GM18907 (cell line): ENCODE measurements around the gene RBM14.
"Not testable (repeated sequence)": the region's sequence is repeated elsewhere in the genome, so short reads cannot be mapped to it uniquely, and the experiment has no call there.

Source experiments
- ATAC-seq: cut with Tn5 transposase; IDR thresholded peaks from one replicate; pipeline ENCODE4 v1.9.1; 2021; ENCODE audit warnings: mild to moderate bottlenecking, moderate library complexity; ENCODE audit not compliant: unreplicated experiment

Gene RBM14

DNA sequence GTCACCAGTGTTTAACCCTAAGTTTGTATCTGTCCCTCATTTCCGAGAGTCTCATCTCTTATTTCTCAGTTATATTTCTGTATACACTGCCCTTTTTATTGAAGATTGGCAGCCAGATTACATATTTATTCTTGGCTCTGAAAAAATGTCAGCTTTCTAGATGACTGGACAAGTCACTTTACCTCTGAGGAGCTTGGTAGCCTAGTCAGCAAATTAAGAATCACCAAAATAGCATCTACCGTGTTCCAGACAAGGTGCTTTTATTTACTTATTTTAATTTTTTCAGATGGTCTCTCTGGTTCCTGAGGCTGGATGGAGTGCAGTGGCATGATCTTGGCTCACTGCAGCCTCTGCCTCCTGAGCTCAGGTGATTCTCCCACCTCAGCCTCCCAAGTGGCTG, 16.5 kb downstream of the RBM14 start:
- no peak for ATAC-seq

DNA sequence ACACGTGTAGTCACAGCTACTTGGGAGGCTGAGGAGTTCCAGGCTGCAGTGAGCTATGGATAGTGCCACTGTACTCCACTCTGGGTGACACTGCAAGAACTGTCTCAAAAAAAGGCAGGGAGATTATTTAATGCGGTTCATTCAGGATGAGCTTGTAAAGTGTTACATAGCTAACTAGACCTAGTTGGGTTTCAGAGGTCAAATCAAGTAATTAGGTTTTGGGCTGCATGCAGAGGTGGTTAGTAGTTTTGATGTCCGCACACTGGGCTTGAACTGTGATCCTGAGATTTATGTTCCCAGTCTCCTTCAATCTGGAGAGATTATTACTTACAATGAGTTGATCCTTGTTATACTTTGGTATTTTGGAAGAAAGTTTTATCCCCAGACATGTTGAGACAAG, 20.0 kb downstream of the RBM14 start:
- no peak for ATAC-seq

DNA sequence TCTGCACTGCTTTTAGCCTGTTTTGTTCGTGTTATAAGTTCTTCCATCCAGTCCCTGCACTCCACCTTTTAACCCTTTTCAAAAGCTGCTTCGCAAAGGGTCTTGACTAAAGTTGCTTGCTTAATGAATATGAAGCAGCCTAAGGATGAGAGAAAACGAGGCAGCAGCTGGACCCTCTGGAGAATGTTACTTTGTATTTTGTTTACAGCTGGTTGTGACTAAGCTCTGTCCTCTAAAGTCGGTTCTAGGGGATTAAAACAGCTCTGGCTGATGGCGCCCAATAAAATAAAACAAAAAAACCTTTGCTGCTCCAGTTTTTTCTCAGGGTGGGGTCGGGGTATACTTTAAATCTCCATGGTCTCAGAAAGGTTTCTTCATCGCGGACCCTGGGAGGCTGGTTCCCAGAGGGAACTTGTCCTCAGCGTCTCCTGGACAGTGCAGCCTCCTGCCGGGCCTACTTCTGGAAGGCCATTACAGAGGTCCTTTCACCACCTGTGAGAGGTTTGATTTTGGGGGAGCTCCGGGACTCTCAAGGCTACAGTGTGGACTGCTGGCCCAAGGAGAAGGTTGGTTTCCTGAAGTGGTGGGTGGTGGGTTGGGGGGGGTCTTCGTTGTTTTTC, 21.2 kb downstream of the RBM14 start:
- no peak for ATAC-seq

DNA sequence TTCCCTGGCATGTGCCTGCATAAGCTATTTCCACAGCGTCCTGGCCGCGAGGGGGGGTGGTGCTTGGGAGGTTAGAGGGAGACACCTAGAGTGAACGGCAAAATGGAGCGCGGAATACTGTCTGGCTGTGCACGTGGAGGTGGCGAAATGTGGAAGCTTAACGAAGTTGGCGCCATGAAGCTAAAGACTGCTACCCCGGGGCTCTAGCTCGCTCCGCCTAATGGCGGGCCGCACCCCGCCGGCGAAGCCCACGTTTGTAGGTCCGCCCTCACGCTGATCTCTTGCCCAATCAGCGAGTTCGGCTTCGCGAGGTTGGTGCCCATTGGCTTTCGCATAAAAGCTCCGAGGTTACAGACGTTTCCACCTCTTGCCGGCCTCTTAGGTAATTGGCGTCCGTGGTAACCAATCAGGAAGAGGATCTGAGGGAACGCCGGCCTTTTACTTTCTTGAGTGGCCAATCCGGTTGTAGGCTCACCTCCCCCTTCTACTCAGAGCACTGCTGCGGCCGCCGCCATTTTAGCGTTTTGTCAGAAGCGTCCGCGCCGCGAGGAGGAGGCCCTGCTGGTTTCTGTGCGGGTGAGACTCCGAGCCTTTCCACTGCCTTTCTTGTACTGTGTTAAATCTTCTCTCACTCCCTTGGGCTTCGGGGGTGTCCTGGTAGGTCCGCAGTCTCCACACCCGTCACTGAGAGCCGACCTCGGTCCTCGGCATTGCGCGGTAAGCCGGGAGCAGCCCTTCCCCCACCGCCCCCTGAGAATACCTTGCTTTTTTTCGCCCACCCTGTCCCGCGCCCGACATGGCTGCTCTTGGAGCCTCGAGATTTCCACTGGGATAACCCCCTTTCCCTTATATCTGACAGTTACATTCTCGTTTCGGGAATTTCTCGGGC, 22.0 kb downstream of the RBM14 start, which contains the start of gene RBM4:
RBM4 (plus strand) TSS at position 527 of the 889 bp plus-strand sequence. CDS start 1,009 bp downstream, outside the sequence.
- peak; percentile 95 for ATAC-seq

DNA sequence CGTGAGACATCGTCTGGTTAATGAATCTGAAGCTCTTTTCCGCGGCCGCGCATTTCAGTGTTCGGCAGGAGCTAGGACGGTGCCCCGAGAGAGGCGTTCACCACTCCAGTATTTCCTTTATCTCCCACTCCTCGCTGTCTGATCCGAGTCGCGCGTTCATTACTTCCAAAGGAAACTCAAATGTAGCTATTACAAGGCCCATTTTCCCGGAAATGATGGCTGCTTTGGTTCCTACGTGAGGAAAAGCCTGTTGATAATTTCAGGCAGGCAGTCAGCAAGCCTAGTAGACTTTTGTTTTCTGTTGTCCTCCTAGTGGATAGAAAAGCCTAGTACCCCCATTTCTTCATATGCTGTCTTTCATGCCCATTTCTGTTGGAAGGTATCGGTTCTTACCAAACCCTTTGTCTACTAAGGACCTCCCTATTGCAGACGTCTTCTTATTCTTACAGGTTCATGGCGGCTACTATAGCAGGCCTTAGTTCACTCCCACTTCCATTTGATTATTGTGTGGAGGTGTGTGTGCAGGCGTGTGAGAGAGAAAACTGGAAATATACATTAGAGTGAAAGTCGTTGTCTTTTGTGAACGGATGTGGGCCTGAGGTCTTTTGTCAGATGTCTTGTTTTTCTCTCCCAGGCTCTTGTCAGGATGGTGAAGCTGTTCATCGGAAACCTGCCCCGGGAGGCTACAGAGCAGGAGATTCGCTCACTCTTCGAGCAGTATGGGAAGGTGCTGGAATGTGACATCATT, 22.8 kb downstream of the RBM14 start:
- ATAC-seq: no peak

DNA sequence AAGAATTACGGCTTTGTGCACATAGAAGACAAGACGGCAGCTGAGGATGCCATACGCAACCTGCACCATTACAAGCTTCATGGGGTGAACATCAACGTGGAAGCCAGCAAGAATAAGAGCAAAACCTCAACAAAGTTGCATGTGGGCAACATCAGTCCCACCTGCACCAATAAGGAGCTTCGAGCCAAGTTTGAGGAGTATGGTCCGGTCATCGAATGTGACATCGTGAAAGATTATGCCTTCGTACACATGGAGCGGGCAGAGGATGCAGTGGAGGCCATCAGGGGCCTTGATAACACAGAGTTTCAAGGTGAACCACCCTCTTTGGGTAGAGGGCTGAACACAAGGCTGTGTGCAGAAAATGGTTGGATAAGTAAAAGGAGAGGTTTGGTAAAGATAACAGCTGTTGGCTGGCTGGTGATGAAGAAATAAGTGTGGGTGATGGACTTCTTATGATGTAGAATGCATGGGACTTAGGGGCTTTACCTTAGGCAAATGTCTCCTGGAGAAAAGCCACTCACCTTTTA, 23.4 kb downstream of the RBM14 start:
- ATAC-seq: not testable (repeated sequence)

DNA sequence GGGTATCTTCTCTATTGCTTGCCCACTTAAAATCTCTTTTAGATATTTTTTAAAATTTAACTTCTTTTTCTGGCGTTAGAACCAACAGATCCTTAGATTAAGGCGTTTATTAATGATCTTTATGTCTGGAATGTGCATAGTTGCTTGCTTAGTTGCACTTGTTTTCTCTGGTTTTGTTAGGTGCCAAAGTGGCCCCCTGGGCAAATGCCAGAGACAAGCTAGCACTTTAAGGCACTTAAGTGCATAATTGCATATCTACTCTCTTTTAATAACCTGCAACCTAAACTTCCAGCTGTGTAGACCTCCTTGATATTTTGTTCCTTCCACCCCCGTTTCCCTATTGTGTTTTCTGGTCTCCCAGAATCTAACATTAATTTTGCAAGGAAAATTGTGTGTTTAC, 25.4 kb downstream of the RBM14 start:
- no peak for ATAC-seq

DNA sequence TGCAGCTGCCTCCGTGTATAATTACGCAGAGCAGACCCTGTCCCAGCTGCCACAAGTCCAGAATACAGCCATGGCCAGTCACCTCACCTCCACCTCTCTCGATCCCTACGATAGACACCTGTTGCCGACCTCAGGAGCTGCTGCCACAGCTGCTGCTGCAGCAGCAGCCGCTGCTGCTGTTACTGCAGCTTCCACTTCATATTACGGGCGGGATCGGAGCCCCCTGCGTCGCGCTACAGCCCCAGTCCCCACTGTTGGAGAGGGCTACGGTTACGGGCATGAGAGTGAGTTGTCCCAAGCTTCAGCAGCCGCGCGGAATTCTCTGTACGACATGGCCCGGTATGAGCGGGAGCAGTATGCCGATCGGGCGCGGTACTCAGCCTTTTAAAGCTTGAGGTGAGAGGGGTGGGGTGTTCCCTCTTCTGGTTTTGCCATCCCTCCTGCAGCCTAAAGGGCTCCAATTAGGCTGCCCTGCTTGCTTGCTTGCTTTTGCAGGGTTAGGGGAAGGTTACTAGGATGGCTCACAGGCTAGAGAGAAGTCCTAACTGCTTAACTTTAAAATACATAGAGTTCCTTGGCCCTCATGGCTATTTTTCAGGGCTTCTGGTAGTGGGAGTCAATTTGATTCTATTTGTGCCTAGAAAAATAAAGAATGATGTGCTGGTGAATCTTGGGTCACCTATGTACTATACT, 27.5 kb downstream of the RBM14 start:
- no peak for ATAC-seq

DNA sequence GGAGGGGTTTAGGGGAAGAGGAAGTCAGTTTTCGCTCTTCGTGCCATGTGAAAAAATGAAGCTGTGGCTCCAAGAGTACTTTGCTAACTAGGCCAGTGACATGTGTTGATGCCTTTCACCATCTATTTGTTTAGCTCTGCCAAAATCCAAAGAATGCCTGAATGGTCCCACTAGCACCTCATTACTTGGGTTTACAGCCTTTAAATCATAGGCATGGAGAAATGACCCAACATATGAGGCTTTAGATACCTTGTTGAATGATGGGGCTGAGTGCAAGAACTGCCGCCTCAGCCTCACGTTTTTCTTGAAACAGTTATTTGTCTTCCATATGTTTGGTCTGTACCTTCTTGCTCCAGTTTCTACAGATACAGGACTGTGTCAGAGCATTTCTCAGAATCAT, 30.4 kb downstream of the RBM14 start:
- no peak for ATAC-seq

DNA sequence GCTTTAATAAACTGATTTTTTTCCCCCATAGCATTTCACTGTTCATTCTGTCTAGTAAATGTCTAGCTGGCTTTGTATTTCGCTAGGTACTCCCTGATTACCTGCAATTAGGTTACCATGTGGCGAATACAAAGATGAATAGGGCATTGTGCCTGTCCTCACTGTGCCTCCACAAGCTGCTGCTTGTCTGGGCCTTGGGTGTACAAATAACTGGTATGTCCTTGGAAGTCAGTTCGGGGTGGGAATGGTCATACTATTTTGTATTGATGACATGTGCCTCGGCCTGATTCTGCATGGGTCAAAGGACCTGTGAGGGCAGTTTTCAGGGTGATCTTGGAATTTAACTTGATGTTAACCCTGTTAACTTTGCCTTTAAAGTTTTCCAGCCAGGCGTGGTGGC, 33.5 kb downstream of the RBM14 start:
- ATAC-seq: no peak

DNA sequence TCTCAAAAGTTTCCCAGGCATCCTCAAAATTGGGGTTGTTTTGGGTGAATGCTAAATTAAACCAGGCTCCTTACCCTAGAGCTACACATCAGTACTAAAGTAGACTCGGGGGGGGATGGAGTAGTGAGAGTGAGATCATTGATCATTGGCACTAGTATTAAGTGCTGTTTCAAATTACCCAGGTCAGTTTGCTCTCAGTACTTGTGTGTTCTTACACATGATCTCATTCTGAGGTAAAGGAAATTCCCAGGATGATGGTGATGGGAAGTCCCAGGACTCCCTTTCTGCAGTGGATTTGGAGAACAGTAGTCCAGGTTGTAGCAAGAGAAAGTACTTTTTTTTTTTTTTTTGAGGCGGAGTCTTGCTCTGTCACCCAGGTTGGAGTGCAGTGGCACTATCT, 34.6 kb downstream of the RBM14 start:
- ATAC-seq: no peak

DNA sequence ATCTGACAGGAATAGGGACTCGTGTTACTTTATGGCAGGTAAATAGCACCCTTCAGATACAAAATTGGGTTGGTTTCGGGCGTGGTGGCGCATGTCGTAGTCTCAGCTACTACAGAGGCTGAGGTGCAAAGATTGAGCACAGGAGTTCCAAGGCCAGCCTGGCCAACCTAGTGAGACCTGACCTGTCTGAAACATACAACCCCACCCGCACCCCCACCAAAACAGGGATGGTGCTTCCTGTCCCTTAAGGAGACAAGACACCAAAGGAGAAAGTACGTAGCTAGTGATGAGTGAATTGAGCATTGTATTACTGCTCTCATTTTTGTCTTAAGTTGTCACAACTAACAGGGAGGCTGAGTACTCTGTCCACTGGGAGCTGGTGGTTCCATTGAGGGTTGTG, 36.2 kb downstream of the RBM14 start:
- no peak for ATAC-seq

DNA sequence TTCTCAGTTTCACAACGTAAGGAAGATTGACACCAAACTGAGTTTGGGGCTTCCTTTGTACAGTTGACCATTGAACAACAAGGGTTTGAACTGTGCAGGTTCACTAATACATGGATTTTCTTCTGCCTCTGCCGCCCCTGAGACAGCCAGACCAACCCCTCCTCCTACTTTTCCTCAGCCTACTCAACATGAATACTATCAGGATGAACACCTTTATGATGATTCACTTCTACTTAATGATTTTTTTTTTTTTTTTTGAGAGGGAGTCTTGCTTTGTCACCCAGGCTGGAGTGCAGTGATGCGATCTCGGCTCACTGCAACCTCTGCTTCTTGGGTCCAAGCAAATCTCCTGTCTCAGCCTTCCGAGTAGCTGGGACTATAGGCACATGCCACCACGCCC, 36.7 kb downstream of the RBM14 start:
- ATAC-seq: no peak

DNA sequence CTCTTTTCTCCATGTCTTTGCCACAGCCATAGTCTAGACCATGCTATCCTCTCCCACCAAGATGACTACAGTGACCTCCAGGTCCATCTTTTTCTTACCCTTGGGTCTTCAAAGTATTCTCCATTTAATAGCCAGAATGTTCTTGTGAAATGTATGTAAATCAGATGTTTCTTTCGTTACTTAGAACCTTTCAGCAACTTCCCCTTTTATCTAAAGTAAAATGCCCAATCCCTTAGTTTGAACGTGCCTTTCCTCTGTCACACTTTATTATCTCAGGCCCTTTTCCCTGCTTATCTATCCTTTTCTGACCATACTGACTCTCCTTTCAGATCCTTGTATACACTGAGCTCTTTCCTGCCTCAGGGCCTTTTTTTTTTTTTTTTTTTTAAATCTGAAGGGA, 43.3 kb downstream of the RBM14 start:
- ATAC-seq: no peak

DNA sequence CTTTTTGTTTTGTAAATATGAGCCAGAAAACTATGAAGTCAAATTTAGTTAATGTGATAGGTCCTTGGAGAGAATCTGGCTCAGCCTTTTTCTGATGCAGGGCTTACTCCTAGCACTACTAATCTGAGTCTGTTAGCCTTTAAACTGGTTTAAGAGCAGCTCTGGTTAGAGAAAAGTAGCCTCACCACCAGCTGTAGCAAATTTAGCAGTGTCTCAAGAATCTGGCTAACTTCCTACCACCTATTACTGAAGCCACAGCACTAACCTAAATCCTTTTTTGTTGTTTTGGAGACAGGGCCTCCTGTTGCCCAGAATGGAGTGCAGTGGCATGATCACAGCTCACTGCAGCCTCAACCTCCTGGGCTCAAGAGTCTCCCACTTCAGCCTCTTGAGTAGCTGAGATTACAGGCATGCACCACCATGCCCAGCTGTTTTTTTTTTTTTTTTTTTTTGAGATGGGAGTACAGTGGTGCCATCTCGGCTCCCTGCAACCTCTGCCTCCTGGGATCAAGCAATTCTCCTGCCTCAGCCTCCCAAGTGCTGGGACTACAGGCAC, 47.4 kb downstream of the RBM14 start:
- no peak for ATAC-seq

DNA sequence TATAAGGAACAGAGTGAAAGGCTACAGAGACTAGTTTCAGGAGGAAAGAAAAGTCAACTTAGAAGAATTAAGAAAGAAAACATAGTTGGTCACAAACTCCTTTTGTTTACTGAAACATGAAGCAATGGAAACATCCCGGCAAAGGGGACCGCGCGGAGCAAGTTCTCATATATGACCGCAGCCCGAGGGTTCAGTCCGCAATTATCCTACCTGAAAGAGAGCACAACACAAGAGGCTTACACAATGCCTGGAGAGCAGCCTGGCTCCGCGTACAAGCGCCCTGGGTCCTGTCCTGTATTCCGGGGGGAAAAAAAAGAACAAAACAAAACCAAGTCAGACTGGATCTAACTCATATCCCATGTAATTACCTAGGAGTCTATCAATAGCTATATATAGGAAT, 48.9 kb downstream of the RBM14 start:
- ATAC-seq: no peak

DNA sequence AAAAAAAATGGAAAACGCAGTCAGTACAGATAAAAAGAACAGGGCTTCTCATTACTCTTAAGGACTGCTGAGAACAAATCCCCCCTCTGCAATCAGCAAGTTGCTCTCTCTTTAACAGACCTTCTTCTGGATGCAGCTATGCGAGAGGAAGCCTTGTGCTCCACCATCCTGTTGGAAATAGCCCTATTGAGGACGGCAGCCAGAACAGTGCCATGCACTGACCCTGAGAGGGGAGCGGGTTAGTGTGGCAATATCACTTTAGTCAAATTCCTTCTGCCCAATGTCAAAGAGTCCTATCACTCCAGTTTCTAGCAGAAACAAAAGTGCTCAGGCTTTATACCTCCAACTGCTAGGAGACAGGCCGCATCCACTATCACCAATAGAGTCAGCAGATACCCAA, 54.4 kb downstream of the RBM14 start:
- no peak for ATAC-seq

DNA sequence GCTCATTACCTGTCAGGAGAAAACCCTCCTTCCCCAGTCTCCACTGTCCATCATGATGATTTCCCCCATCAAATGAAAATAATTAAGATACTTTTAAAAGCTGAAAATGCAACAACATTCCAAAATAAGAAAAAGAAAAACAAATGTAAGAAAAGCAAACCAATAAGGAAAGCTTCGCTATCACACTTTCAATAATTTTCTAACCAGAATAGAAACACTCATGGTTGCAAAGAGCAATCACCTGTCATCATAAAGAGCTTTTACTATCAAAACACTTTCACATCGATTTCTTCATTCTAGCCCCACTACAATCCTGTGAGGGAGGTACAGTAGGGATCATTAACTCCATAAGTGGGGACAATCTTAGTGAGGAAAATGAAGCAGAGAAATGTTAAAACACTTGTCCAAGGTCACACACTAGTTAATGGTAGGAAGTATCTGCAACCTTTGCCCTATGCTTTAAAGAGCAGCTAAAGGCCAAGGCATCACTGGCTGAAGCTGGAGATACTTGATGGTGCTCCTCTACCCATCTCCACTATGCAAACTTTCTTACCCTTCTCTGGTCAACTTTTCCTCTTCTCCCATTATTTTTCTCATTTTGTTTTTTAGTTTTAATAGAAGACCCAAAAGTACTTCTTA, 58.7 kb downstream of the RBM14 start:
- no peak for ATAC-seq

DNA sequence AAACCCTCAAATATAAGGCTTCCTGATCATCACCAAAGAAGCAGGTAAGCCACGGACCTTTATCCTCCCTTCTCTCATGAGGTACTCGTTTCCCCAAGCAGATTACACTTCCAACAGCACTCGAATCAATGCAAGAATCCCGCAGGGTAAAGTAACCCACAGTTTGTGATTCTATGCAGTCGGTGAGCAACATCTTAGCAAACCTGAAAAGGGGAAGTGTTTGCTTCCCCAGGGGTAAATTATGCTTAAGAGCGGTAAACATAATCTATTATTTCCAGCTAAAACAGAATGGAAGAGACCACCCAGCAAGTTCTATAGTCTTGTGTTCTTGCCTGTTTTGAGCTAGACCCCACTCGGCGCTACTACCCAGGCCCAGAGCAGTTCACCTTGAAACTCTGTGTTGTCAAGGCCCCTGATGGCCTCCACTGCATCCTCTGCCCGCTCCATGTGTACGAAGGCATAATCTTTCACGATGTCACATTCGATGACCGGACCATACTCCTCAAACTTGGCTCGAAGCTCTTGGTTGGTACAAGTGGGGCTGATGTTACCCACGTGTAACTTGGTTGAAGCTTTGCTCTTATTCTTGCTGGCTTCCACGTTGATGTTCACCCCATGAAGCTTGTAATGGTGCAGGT, 60.0 kb downstream of the RBM14 start:
- ATAC-seq: no peak
